GM10266 (cell line): ENCODE data around the gene JAGN1.
"Not testable (repeated sequence)": the region's sequence is repeated elsewhere in the genome, so short reads cannot be mapped to it uniquely, and the experiment has no call there.

ENCODE experiments used
- DNase-seq: peaks from one replicate; pipeline ENCODE4 v3.0.0; 2012; ENCODE audit errors: extremely low spot score
- CTCF ChIP-seq: IDR thresholded peaks from 2 replicates; pipeline ENCODE4 v1.5.1; 2012; ENCODE audit warnings: mild to moderate bottlenecking, low read depth; ENCODE audit not compliant: control insufficient read depth, insufficient read depth; ENCODE audit errors: missing control alignments

Gene JAGN1

GRCh38 chr3:9852528-9852927 is 37.9 kb upstream of the JAGN1 start:
- no peak for DNase-seq
- no peak for TF ChIP-seq CTCF

GRCh38 chr3:9854291-9854940 is 36.0 kb upstream of the JAGN1 start:
- DNase-seq = not testable (repeated sequence)

GRCh38 chr3:9855594-9855993 is 34.8 kb upstream of the JAGN1 start:
- TF ChIP-seq CTCF = no peak
- DNase-seq = no peak

- no peak for TF ChIP-seq CTCF
- no peak for DNase-seq
Observed at GRCh38 chr3:9859530-9860025, 30.8 kb upstream of the JAGN1 start.

- TF ChIP-seq CTCF = no peak
- DNase-seq = no peak
Observed at GRCh38 chr3:9861201-9861600, 29.2 kb upstream of the JAGN1 start.

- no peak for DNase-seq
- TF ChIP-seq CTCF = no peak
Observed at GRCh38 chr3:9861626-9862130, 28.7 kb upstream of the JAGN1 start.

GRCh38 chr3:9862391-9863057 is 27.9 kb upstream of the JAGN1 start:
- no peak for DNase-seq
- TF ChIP-seq CTCF = peak; percentile 39
